Fibroblast of skin of right quadriceps (primary cell): ENCODE data around the gene GGTLC1.

ENCODE experiments used
- DNase-seq: peaks from one replicate; pipeline ENCODE4 v3.0.0-alpha.2; 2013

The GGTLC1 gene

DNA sequence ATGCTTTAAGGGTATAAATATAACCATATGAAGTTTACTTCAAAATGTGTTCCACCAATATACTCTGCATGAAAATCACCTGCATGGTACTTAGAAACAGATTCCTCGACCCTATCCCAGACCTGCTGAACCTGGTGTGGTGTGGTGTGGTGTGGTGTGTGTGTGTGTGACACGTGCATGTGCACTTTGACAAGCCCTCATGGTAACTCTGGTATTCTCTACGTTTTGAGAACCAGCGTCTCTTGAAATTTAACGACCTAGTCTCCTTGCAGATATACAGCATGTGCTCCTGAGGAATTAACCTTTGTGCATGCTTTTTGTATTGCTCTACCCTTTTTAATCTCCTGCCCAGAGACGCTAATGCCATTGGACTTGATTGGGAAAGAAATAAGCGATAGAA lies 29.5 kb downstream of the GGTLC1 start:
- DNase-seq: no peak

DNA sequence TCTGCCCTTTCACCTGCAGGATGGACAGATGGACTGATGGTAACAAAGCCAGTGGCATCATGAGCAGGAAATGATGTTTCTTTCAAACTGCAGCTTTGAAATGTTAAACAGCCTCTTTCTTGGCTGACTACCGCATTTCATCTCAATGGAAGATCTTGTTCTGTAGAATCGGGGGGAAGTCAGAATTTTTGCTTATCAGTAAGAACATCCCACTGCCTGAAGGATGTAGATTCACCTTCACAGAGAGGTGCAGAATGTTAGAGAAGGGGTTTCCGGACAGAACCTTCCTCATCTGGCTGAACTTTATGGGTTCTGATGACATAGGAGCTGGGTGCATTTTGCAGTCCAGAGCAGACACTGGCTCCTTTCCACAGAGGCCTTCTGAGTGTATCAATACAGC lies 32.7 kb downstream of the GGTLC1 start:
- DNase-seq: no peak

DNA sequence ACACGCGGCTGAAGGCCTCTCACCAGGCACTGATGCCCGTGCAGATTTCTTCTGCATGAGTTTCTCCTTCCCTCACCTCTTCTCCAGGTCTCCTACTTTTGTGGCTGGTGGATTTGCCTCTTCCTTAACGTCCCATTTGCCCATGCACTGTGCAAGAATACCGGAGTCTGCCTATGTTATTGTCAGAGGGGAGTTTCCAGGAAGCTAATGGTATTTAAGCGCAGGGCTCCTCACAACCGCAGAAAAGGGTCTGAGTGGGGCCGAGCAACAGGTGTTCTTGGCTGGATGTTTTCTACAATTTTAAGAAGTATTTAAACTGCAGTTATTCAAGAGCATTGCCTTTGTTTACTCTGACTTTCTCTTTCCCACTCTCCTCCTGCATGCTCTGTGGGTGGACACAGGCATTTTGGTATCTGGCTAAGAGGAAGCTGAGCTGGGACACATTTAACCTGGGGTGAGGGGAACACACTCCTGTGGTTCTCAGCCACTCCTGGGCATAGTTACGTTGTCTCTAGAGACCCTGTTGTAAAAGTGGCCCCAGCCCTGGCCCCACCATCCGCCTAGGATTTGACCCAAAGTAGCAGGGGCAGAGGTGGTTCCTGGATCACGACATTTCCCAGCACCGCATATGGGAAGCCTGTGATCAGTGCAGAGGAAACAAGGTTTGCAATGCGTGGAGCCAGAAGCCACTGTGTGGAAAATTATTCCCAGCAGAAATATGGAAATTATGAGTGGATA lies 34.4 kb downstream of the GGTLC1 start:
- no peak for DNase-seq

DNA sequence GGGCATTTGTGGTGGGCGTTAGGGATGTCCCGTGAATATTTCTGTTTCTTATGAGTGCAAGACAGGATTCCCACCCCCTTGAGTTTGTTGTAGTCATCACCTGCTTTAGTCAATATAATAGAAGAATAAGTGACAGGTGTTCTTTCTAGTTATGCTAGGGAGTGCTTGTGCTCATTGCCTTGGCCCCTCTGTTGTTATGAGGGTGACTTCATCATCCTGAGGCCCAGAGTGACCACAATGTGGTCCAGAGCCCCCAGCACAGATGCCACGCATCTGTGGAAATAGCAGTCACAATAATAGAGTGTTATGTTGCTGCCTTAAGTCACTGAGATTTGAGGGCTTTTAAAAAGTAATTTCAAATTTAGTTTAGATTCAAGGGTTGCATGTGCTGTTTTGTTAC lies 42.4 kb downstream of the GGTLC1 start:
- DNase-seq: no peak

DNA sequence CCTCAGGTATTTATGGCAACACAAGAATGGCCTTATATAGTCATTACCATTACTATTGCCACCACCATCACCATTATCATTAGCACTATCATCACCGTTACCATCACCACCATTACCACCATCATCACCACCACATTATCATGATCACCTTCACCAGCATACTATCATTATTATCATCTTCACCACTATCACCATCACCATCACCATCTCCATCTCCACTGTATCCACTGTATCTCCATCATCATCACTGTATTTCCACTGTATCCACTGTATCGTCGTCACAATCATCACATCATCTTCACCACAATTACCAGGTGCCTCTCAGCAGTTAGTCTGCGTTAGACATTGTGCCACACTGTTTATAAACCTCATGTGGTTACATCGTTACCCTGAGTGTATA lies 45.3 kb downstream of the GGTLC1 start:
- no peak for DNase-seq

DNA sequence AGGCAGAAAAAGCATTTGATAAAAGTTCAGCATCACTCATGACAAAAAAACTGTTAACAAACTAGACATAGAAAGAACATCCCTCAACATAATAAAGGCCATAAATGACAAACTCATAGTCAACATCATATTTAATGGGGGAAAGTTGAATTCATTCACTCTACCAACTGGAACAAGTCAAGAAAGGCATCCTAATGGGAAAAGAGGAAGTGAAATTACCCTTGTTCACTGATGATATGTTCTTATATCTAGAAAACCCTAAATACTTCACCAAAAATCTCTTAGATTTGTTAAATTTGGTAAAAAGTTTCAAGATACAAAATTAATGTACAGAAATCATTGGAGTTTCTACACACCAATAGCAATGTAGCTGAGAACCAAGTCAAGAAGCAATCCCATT lies 48.9 kb downstream of the GGTLC1 start:
- no peak for DNase-seq

DNA sequence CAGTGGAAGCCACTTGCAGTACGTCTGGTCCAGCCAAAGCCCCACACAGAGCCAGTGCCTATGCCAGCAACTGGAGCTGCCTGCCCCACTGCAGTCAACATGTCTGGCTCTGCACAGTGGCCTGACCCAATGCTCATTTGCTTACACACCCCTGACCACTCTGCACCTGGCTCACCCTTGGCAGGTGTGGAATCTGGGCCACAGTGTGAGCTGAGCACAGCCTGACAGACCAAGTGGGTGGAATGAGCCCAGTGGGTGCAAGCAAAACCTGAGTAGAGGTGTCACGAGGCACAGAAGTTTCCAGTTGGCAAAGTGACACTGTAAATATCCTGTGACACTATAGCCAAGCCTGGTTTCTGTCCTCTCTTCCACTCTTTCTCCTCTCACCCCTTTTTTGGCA lies 49.5 kb downstream of the GGTLC1 start:
- no peak for DNase-seq

DNA sequence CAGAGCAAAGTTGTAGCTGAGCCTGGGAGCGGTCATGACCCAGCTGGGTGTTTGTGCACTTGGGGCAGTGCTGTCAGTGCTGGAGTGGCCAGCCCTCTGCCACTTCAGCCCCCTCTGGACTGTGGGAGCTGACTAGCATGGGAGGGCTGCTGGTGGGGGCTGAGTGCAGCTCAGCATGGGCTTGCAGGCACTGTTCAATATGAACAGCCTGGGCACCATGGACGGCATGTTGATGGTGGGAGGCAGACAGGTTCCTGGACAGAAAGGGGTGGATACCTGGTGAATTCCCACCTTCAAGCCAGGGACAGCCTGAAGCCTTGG lies 50.5 kb downstream of the GGTLC1 start:
- DNase-seq: no peak

DNA sequence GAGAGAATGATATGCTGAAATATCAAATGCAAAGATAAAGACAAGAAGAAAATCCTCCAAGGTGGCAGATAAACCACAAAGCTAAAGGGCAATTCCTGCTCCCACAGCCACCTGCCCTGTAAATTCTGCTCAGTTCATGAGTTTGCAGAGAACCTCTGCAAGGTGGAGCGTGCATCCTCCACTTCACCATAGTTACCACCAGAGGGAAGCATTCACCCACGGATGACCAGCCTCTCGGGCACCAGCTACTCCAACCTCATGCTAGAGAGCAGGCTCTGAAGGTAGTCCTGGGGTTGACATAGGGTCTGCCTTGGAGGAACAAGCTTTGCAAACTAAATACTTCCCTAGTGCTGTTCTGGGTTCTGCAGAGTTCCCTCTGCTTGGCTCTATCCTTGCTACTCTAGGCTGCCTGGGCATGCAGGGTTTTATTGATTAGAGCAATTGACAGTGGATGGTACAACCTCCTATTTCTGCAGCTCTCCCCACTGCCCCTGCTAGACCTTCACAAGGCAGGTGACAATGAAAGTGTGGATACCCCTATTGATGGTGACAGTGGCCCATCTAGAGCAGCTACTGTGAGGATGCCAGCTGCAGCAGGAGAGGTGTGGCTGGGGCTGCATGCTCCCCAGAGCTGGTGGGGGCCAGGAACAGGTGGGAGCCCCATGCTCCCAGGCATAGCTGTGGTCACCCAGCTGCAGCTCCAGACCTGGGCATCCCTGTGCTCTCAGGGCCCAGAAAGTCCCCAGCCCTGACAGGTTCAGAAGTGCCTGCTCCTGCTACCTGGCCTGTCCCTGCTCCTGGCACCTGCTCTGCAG lies 51.1 kb downstream of the GGTLC1 start:
- peak; percentile 9 for DNase-seq
